DMS53 (cell line): ENCODE data around the gene NUDT14.

Experiments used
- DNase-seq: peaks from one replicate; lab custom pipeline; 2025; lab: John Stamatoyannopoulos, UW

NUDT14 gene

DNA sequence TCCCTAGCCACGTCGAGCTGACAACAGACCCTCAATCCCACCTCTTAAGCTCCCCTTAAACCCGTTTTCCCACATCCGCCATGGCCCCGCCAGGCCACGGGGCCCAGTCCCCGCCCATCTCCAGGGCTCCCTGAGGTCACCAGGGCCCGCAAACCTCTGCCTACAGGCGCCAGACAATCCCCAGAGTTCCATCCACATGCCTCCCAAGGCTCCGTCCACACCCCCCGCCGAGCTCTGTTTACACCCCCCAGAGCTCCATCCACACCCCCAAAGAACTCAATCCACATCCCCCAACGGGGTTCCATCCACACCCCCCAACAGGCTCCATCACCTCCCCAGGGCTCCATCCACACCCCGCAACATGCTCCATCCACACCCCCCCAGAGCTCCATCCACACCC is 21.8 kb downstream of the NUDT14 start:
- DNase-seq = no peak

GRCh38 chr14:105158794-105159193 is 22.3 kb downstream of the NUDT14 start:
- DNase-seq = no peak

GRCh38 chr14:105157872-105158271 is 23.2 kb downstream of the NUDT14 start:
- no peak for DNase-seq

GRCh38 chr14:105156414-105157375 is 24.4 kb downstream of the NUDT14 start:
- DNase-seq = no peak

DNA sequence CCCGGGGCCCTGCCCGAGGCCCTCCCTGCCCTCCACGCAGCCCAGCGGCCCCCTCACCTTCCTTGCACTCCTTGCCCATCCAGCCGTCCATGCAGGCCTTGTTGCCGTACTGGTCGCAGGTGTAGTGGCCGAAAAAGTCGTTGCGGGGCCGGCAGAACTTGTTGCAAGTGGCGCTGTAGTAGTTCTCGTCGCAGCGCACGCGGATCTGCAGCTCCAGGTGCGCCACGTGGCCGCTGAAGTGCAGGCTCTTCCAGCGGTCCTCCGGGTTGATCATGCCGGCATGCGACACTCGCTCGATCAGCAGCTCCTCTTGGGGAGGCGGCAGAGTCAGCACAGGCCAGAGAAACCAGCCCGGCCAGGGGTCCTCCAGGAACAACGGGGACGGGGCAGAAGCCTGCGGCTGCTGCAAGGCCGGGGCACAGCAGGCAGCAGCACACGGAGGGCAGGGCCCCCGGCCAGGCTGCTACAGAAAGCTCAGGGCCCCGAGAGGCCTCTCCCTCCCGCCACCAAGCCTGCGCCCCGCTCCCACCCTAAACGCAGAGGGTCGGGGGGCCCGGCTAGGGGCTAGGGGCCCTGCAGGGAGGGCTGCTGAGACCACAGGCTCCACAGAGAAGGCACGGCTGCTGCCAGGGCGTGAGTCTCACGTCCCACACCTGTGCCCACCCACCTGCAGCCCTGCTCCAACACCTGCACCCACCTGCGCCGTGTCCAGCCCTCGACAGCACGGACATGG is 25.3 kb downstream of the NUDT14 start:
- no peak for DNase-seq

- DNase-seq = no peak
Observed at GRCh38 chr14:105155071-105155651, 26.0 kb downstream of the NUDT14 start.

DNA sequence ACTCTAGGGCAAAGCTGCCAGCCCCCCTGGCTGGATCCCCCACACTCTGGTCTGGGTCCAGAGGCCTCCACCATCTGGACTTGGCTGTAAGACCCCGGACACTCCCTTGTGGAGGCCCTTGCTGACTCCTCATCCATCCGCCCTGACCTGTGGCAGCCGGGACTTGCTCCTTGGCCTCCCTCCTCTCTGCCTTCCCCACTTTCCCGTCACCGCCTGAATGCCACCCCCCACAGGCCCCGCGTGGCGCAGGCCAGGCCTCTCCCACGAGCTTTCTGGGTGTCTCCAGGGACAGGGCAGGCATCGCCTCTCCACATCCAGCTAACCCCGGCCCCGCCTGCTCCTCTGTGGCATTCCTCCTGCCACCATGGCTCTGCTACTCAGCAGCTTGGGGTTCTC is 26.6 kb downstream of the NUDT14 start:
- no peak for DNase-seq

DNA sequence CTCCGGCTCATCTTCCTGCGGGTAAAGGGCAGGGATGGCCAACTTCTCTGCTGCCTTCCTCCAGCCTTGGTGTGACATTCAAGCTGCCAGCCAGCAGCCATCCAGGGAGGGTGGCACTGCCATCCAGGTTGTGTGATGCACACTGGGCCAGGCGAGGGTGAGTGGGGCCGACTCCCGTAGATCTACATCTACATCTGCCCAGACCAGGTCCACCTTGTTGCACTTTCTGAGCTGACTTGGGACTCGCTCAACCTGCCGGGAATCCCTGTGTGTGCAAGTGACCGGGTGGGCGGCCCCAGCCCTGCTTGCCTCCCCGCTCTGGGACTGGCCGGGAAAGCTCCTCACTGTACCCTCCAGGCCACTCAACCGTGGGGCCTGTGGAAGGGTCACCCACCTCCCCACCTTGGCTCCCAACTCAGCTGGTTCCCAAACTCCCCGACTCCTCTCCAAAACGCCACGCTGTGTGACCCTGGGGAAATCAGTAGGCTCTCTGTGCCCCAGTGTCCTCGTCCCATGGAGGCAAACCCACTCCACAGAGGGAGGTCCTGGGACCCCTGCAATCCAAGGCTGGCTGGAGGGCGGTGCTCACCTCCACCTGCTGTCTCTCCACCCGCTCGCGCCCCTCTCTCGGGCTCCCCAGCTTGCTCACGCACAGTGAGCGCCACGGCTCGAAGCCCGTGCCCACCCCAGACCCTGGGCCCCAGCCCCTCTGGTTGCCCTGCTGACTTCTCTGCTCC is 27.2 kb downstream of the NUDT14 start:
- DNase-seq = no peak

DNA sequence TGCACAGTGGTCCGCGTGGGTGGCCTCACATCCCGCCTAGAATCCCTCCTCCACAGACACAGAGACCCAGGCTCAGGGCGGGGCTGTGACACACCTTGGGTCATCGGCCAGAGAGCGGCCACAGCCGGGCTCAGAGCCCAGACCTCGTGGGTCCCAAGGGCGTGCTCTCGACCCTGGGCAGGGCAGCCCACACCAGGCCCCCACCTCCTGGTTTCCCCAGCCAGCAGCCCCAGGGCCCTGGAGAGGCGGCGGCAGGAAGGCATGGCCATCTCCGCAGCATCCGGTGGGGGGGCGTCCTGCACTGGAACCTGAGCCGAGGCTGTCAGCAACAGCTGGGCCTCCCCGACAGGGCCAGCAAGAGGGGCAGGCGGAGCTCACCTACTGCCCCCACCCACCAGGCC is 27.8 kb downstream of the NUDT14 start:
- DNase-seq = no peak

- no peak for DNase-seq
Observed at GRCh38 chr14:105152794-105153241, 28.3 kb downstream of the NUDT14 start.

DNA sequence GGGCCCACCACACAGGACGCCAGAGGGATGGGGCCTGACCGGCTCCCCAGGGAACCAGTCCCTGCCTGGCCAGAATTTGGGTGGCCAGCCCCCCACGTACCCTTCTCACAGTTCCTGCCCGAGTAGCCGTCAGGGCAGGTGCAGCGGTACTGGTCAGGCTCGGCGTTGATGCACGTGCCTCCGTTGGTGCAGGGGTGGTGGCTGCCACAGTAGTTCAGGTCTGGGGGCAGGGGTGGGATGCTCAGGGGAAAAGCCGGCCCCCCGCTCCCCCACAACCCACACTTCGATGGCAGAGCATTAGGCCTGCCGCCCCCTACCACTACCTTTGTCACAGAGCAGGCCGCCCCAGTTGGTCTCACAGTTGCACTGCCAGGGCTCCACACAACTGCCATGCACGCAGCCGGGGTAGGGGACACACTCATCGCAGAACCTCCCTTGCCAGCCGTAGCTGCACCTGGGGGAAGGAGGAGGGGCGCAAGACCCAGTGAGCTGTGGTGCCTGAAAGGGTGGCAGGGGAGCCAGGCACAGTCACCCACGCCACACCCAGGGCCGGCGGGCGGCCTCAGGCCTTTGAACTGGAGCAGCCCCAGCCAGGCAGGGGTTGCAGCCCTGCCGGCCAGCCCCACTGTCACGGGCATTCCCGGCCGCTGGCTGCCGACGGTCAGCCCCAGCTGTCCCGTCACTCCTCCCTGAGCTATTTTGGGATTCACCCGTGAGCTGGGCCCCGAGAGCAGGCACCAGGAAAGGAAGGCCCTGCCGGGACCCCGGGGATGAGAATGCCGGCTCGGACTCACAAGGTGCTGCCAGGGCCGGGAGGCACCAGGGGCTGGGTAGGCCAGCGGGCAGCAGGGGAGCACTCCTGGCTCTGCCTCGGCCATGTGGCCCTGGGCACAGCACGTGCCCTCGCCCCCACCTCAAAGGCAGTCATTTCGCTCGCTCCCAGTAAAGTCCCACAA is 29.0 kb downstream of the NUDT14 start:
- no peak for DNase-seq

DNA sequence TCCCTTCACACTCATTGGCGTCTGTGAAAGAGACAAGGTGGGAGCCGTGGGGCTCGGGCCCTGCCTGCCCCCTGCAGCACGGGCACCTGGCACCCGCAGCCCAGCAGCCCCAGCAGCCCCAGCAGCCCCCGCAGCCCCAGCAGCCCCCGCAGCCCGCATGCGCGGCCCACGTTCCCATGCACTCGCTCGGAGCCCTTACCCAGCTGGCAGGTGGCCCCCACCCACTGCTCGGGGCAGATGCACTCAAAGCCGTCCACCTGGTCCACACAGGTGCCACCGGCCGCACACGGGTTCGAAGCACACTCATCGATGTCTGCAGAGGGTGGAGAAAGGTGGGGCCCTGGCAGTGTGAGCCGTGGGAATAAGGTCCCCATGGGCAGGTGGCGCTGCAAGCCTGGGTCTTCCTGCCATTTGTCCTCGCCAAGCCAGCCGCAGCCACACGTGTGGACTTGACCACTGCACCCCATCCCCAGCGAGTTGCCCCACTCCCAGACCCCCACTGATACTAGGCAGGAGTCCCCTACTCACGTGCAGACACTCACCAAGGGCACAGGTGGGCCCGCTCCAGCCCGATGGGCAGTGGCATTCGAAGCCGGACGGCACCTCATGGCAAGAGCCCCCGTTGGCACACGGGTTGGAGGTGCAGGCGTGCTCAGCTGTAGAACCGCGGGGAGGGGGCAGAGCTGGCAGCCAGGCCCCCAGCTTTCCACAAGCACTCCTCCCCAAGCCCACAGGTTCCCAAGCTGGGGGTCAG is 29.9 kb downstream of the NUDT14 start:
- no peak for DNase-seq

DNA sequence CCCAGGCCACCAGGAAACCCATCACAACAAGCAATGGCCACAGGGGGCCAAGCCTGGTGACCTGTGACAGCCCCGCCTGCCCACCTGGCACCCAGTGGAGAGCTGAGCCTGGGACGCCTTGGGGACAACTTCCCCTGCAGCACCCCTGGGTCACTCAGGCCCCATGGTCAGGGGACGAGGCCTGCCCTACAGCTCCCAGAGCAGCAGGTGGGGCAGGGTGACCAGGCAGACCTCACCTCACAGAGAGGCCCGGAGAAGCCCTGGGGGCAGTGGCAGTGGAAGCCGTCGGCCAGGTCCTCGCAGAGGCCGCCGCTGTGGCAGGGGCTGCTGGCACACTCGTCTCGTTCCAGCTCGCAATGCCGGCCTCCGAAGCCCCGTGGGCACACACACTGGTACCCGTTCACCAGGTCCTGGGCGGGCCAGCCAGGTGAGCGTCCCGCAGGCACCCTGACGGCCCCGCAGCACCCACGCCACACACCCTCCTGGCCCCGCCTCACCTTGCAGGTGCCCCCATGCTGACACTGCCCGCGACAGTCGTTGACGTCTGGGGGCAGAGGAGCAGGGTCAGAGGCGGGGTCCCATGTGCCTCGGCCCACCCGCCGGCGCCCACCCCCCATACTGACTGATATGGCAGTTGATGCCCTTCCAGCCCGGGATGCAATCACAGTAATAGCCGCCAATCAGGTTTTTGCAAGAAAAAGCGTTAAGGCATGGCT is 30.6 kb downstream of the NUDT14 start:
- DNase-seq = no peak

DNA sequence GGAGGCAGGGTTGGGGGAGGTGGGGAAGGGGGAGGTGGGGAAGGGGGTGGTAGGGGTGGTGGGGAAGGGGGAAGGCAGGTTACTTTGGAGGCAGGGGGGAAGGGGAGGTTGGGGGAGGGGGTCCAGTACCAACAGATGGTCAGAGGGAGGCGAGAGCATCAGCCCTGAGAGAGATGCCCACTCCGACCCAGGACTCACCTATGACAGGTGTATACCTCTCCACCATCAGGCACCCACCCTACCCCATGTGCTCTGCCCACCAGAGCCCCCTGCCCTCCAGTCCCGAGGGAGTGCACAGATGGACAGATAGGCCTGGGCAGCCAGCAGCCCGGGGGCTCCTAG is 31.1 kb downstream of the NUDT14 start:
- DNase-seq = no peak

GRCh38 chr14:105149146-105149781 is 31.8 kb downstream of the NUDT14 start:
- DNase-seq = no peak

- no peak for DNase-seq
Observed at GRCh38 chr14:105148604-105149145, 32.4 kb downstream of the NUDT14 start.

GRCh38 chr14:105147671-105148603 is 33.2 kb downstream of the NUDT14 start:
- no peak for DNase-seq
